Bone marrow (tissue), 2 donors: ENCODE measurements around the gene ARHGAP6.

ENCODE experiments used
- DNase-seq, 2 donors: peaks; one replicate each; lab custom pipeline; 2025; lab: John Stamatoyannopoulos, UW

The ARHGAP6 gene

GRCh38 chrX:11464836-11465463 lies 200.8 kb downstream of the ARHGAP6 start:
- DNase-seq: no peak

- DNase-seq: no peak
Measured at GRCh38 chrX:11464380-11464779, 201.3 kb downstream of the ARHGAP6 start.

- no peak for DNase-seq
Measured at GRCh38 chrX:11462648-11463047, 203.1 kb downstream of the ARHGAP6 start.

- DNase-seq: no peak
Measured at GRCh38 chrX:11462136-11462535, 203.6 kb downstream of the ARHGAP6 start.

- DNase-seq: no peak
Measured at GRCh38 chrX:11461201-11462001, 204.3 kb downstream of the ARHGAP6 start.

- DNase-seq: no peak
Measured at GRCh38 chrX:11460347-11460746, 205.4 kb downstream of the ARHGAP6 start.

GRCh38 chrX:11458170-11458569 lies 207.6 kb downstream of the ARHGAP6 start:
- no peak for DNase-seq

- no peak for DNase-seq
Measured at GRCh38 chrX:11451151-11451550, 214.6 kb downstream of the ARHGAP6 start.

- DNase-seq: no peak
Measured at GRCh38 chrX:11450354-11450753, 215.4 kb downstream of the ARHGAP6 start.

GRCh38 chrX:11449613-11450012 lies 216.1 kb downstream of the ARHGAP6 start:
- DNase-seq: no peak

- no peak for DNase-seq
Measured at GRCh38 chrX:11447418-11447817, 218.3 kb downstream of the ARHGAP6 start.

GRCh38 chrX:11446949-11447348 lies 218.8 kb downstream of the ARHGAP6 start:
- no peak for DNase-seq

GRCh38 chrX:11446336-11446735 lies 219.4 kb downstream of the ARHGAP6 start:
- no peak for DNase-seq

- DNase-seq: no peak
Measured at GRCh38 chrX:11445540-11445939, 220.2 kb downstream of the ARHGAP6 start.

GRCh38 chrX:11444052-11444451 lies 221.7 kb downstream of the ARHGAP6 start:
- no peak for DNase-seq

- no peak for DNase-seq
Measured at GRCh38 chrX:11439846-11440245, 225.9 kb downstream of the ARHGAP6 start.

- DNase-seq: no peak
Measured at GRCh38 chrX:11438767-11439166, 227.0 kb downstream of the ARHGAP6 start.

- DNase-seq: no peak
Measured at GRCh38 chrX:11438380-11438723, 227.4 kb downstream of the ARHGAP6 start.

GRCh38 chrX:11437642-11438379 lies 227.9 kb downstream of the ARHGAP6 start:
- DNase-seq: no peak

- no peak for DNase-seq
Measured at GRCh38 chrX:11435568-11435967, 230.2 kb downstream of the ARHGAP6 start.

GRCh38 chrX:11434607-11435006 lies 231.1 kb downstream of the ARHGAP6 start:
- DNase-seq: no peak

- no peak for DNase-seq
Measured at GRCh38 chrX:11431786-11432185, 233.9 kb downstream of the ARHGAP6 start.

- DNase-seq: no peak
Measured at GRCh38 chrX:11430271-11430670, 235.4 kb downstream of the ARHGAP6 start.
